Astrocyte (in vitro differentiated cells and primary cell): Measurements from ENCODE around the gene UBA52. TPM values are rescaled to one million over a fixed set of nuclear protein-coding genes. Genes with fewer than 3 reads are reported as not detected.

ENCODE experiments used
- DNase-seq: peaks from one replicate; pipeline ENCODE4 v3.0.0-alpha.2; 2010; ENCODE audit warnings: low read depth
- FAIRE-seq: peaks from 2 replicates; lab custom pipeline; 2011; peaks lifted over from hg19 to GRCh38; lab: Jason Lieb, UNC
- H2AFZ ChIP-seq: 2 replicates; pipeline ENCODE4 v1.6.0; 2012; ENCODE audit warnings: low read depth, low read length, inconsistent platforms
- H3K27ac ChIP-seq: 2 replicates; pipeline ENCODE4 v1.5.1; 2011; ENCODE audit warnings: low read depth, low read length, inconsistent platforms
- H3K27me3 ChIP-seq: 2 replicates; pipeline ENCODE4 v1.6.0; 2011; ENCODE audit warnings: low read length, inconsistent platforms; ENCODE audit not compliant: insufficient read depth
- H3K36me3 ChIP-seq: 2 replicates; pipeline ENCODE4 v1.5.1; 2011; ENCODE audit warnings: low read length, inconsistent platforms; ENCODE audit not compliant: insufficient read depth
- H3K4me1 ChIP-seq: 2 replicates; pipeline ENCODE4 v1.5.1; 2011; ENCODE audit warnings: low read length, inconsistent platforms; ENCODE audit not compliant: insufficient read depth
- H3K4me2 ChIP-seq: 2 replicates; pipeline ENCODE4 v1.6.0; 2012; ENCODE audit warnings: low read length, inconsistent platforms
- H3K4me3 ChIP-seq: 2 replicates; pipeline ENCODE4 v1.5.1; 2011; ENCODE audit warnings: low read depth, mild to moderate bottlenecking, low read length, inconsistent platforms; ENCODE audit not compliant: insufficient read depth
- H3K79me2 ChIP-seq: 2 replicates; pipeline ENCODE4 v1.6.0; 2012; ENCODE audit warnings: mild to moderate bottlenecking, low read length, inconsistent platforms; ENCODE audit not compliant: insufficient read depth
- H3K9ac ChIP-seq: 2 replicates; pipeline ENCODE4 v1.6.0; 2012; ENCODE audit warnings: mild to moderate bottlenecking, low read length, inconsistent platforms
- H3K9me3 ChIP-seq: 2 replicates; pipeline ENCODE4 v1.5.1; 2012; ENCODE audit warnings: low read depth, mild to moderate bottlenecking, low read length, inconsistent platforms; ENCODE audit not compliant: insufficient read depth
- H4K20me1 ChIP-seq: 2 replicates; pipeline ENCODE4 v1.6.0; 2012; ENCODE audit warnings: low read length, inconsistent platforms; ENCODE audit not compliant: insufficient read depth
- H3K27ac Mint-ChIP-seq: one replicate; pipeline ENCODE4 v1.8.0; 2021; ENCODE audit warnings: mild to moderate bottlenecking, mixed read lengths; ENCODE audit not compliant: unreplicated experiment
- H3K27me3 Mint-ChIP-seq: one replicate; pipeline ENCODE4 v1.8.0; 2021; ENCODE audit warnings: low read depth, mixed read lengths; ENCODE audit not compliant: unreplicated experiment
- H3K36me3 Mint-ChIP-seq: one replicate; pipeline ENCODE4 v1.8.0; 2021; ENCODE audit warnings: low read depth, mixed read lengths; ENCODE audit not compliant: unreplicated experiment
- H3K4me1 Mint-ChIP-seq: one replicate; pipeline ENCODE4 v1.8.0; 2021; ENCODE audit warnings: low read depth, mixed read lengths; ENCODE audit not compliant: unreplicated experiment
- H3K4me3 Mint-ChIP-seq: one replicate; pipeline ENCODE4 v1.8.0; 2021; ENCODE audit warnings: mild to moderate bottlenecking, moderate library complexity, mixed read lengths; ENCODE audit not compliant: unreplicated experiment
- H3K9me3 Mint-ChIP-seq: one replicate; pipeline ENCODE4 v1.8.0; 2021; ENCODE audit warnings: mild to moderate bottlenecking, mixed read lengths; ENCODE audit not compliant: unreplicated experiment
- CTCF ChIP-seq: IDR thresholded peaks from 2 replicates; pipeline ENCODE4 v1.5.1; 2011; ENCODE audit warnings: low read depth, mild to moderate bottlenecking, inconsistent platforms, low read length, moderate library complexity; ENCODE audit not compliant: insufficient read depth
- EZH2 ChIP-seq: IDR thresholded peaks from 2 replicates; pipeline ENCODE4 v1.6.1; 2012; ENCODE audit warnings: mild to moderate bottlenecking, low read length, inconsistent platforms; ENCODE audit not compliant: insufficient read depth
- total RNA-seq: library from RNA; stranded (reverse); gene quantifications from 2 replicates; pipeline ENCODE4 v1.2.1, GENCODE V29; 2021

The UBA52 gene
- total RNA-seq, 1 donor from 2014 or later, result 1,287 TPM

GRCh38 chr19:18523841-18524240 lies 47.8 kb upstream of the UBA52 start:
- H3K79me2 ChIP-seq, result peaks cover 28% of the 10 kb centered on the region
- no peak overlapping the region for H2AFZ ChIP-seq
- no peak overlapping the region for H3K4me3 Mint-ChIP-seq

GRCh38 chr19:18526316-18526715 lies 45.3 kb upstream of the UBA52 start:
- TF ChIP-seq CTCF (no peak), EZH2 (no peak)
- Histone ChIP-seq H3K79me2 (peaks cover 6% of the 10 kb centered on the region), H3K9ac (no peak overlapping the region), H3K4me3 (no peak overlapping the region), H3K36me3 (peaks cover 2% of the 10 kb centered on the region), H3K27me3 (no peaks in the 10 kb centered on the region), H3K9me3 (no peaks in the 10 kb centered on the region), H2AFZ (no peak overlapping the region), H3K4me1 (no peaks in the 10 kb centered on the region), H3K27ac (no peak overlapping the region), H3K4me2 (no peak overlapping the region), H4K20me1 (no peaks in the 10 kb centered on the region)
- H3K27ac Mint-ChIP-seq, result no peak overlapping the region
- no peak overlapping the region for H3K4me3 Mint-ChIP-seq
- peaks cover 2% of the 10 kb centered on the region for H3K36me3 Mint-ChIP-seq
- H3K4me1 Mint-ChIP-seq, result no peaks in the 10 kb centered on the region
- FAIRE-seq, result no peak
- no peak for DNase-seq
- no peaks in the 10 kb centered on the region for H3K27me3 Mint-ChIP-seq
- H3K9me3 Mint-ChIP-seq, result no peaks in the 10 kb centered on the region

More at GRCh38 chr19:18523841-18524240, 47.8 kb upstream of the UBA52 start:
- Histone ChIP-seq H3K9ac (no peak overlapping the region), H3K36me3 (no peaks in the 10 kb centered on the region), H3K27ac (no peak overlapping the region), H4K20me1 (peaks cover 20% of the 10 kb centered on the region), H3K27me3 (no peaks in the 10 kb centered on the region), H3K4me3 (no peak overlapping the region), H3K4me2 (no peak overlapping the region), H3K9me3 (no peaks in the 10 kb centered on the region), H3K4me1 (peaks cover 14% of the 10 kb centered on the region)
- Mint-ChIP-seq H3K4me1 (peaks cover 4% of the 10 kb centered on the region), H3K9me3 (no peaks in the 10 kb centered on the region), H3K27me3 (no peaks in the 10 kb centered on the region), H3K36me3 (peaks cover 2% of the 10 kb centered on the region), H3K27ac (no peak overlapping the region)
- TF ChIP-seq EZH2 (no peak), CTCF (no peak)
- no peak for FAIRE-seq
- DNase-seq, result no peak

GRCh38 chr19:18529782-18530181 lies 41.9 kb upstream of the UBA52 start:
- Mint-ChIP-seq H3K27me3 (no peaks in the 10 kb centered on the region), H3K27ac (no peak overlapping the region), H3K9me3 (no peaks in the 10 kb centered on the region), H3K4me1 (no peaks in the 10 kb centered on the region), H3K36me3 (peaks cover 10% of the 10 kb centered on the region), H3K4me3 (no peak overlapping the region)
- Histone ChIP-seq H3K27ac (no peak overlapping the region), H3K36me3 (peaks cover 3% of the 10 kb centered on the region), H3K4me1 (no peaks in the 10 kb centered on the region), H3K4me2 (no peak overlapping the region), H3K9ac (no peak overlapping the region), H3K79me2 (no peaks in the 10 kb centered on the region), H3K9me3 (no peaks in the 10 kb centered on the region), H3K27me3 (no peaks in the 10 kb centered on the region), H2AFZ (no peak overlapping the region), H4K20me1 (no peaks in the 10 kb centered on the region), H3K4me3 (no peak overlapping the region)
- TF ChIP-seq EZH2, result no peak
- no peak for TF ChIP-seq CTCF
- FAIRE-seq (no peak), DNase-seq (no peak)
